Trophoblast cell (in vitro differentiated cells and primary cell): Measurements from ENCODE around the gene ADRM1.

ENCODE experiments used
- DNase-seq, 2 donors: peaks; one replicate each; pipeline ENCODE4 v3.0.0-alpha.2; 2016
- H2AFZ ChIP-seq: 2 replicates; pipeline ENCODE4 v1.6.1; 2013; ENCODE audit warnings: low read length, moderate library complexity, mild to moderate bottlenecking; ENCODE audit not compliant: insufficient read depth, poor library complexity
- H2AK5ac ChIP-seq: 2 replicates; pipeline ENCODE4 v1.6.1; 2013; ENCODE audit warnings: mild to moderate bottlenecking, low read length
- H2BK120ac ChIP-seq: 2 replicates; pipeline ENCODE4 v1.6.1; 2013; ENCODE audit warnings: low read length, mild to moderate bottlenecking, moderate library complexity; ENCODE audit not compliant: insufficient read depth, poor library complexity
- H2BK12ac ChIP-seq: 2 replicates; pipeline ENCODE4 v1.6.1; 2013; ENCODE audit warnings: mild to moderate bottlenecking, low read length, moderate library complexity
- H2BK5ac ChIP-seq: 2 replicates; pipeline ENCODE4 v1.6.1; 2013; ENCODE audit warnings: low read length, low read depth, moderate library complexity, mild to moderate bottlenecking; ENCODE audit not compliant: poor library complexity
- H3K14ac ChIP-seq: 2 replicates; pipeline ENCODE4 v1.6.1; 2013; ENCODE audit warnings: mild to moderate bottlenecking, low read length
- H3K18ac ChIP-seq: 2 replicates; pipeline ENCODE4 v1.6.1; 2013; ENCODE audit warnings: mild to moderate bottlenecking, low read length
- H3K23ac ChIP-seq: 2 replicates; pipeline ENCODE4 v1.6.1; 2013; ENCODE audit warnings: low read length
- H3K27ac ChIP-seq: 2 replicates; pipeline ENCODE4 v1.5.1; 2013; ENCODE audit warnings: low read depth, mild to moderate bottlenecking, inconsistent platforms, low read length, moderate library complexity
- H3K27me3 ChIP-seq: 2 replicates; pipeline ENCODE4 v1.6.1; 2013; ENCODE audit warnings: inconsistent platforms, mild to moderate bottlenecking, low read length, moderate library complexity; ENCODE audit not compliant: insufficient read depth
- H3K36me3 ChIP-seq, 2 experiments: 1 replicate in 1 of 2; 2 replicates in 1 of 2; pipeline ENCODE4 v1.6.1; 2013; ENCODE audit warnings: low read length in 2 of 2, mild to moderate bottlenecking in 2 of 2, moderate library complexity in 1 of 2; ENCODE audit not compliant: insufficient read depth in 2 of 2, control insufficient read depth in 1 of 2
- H3K4ac ChIP-seq: 2 replicates; pipeline ENCODE4 v1.6.1; 2013; ENCODE audit warnings: low read depth, mild to moderate bottlenecking, low read length, moderate library complexity
- H3K4me1 ChIP-seq, 2 experiments: 1 replicate in 1 of 2; 2 replicates in 1 of 2; pipeline ENCODE4 v1.6.1; 2013; ENCODE audit warnings: low read length in 2 of 2, mild to moderate bottlenecking in 2 of 2, moderate library complexity in 1 of 2; ENCODE audit not compliant: insufficient read depth in 2 of 2, control insufficient read depth in 1 of 2
- H3K4me2 ChIP-seq: 2 replicates; pipeline ENCODE4 v1.6.1; 2013; ENCODE audit warnings: inconsistent platforms, mild to moderate bottlenecking, low read length, moderate library complexity
- H3K4me3 ChIP-seq: 2 replicates; pipeline ENCODE4 v1.5.1; 2013; ENCODE audit warnings: mild to moderate bottlenecking, low read depth, low read length, inconsistent platforms
- H3K79me1 ChIP-seq: one replicate; pipeline ENCODE4 v1.6.1; 2013; ENCODE audit warnings: low read length
- H3K79me2 ChIP-seq: 2 replicates; pipeline ENCODE4 v1.6.1; 2013; ENCODE audit warnings: low read length, mild to moderate bottlenecking; ENCODE audit not compliant: control insufficient read depth, insufficient read depth, poor library complexity
- H3K9ac ChIP-seq: 2 replicates; pipeline ENCODE4 v1.6.1; 2013; ENCODE audit warnings: mild to moderate bottlenecking, low read length
- H3K9me3 ChIP-seq: 2 replicates; pipeline ENCODE4 v1.6.1; 2013; ENCODE audit warnings: low read depth, mild to moderate bottlenecking, control low read depth, inconsistent platforms, low read length; ENCODE audit not compliant: insufficient read depth
- H4K12ac ChIP-seq: 2 replicates; pipeline ENCODE4 v1.6.1; 2013; ENCODE audit warnings: low read depth, mild to moderate bottlenecking, low read length, moderate library complexity
- H4K8ac ChIP-seq: 2 replicates; pipeline ENCODE4 v1.6.1; 2013; ENCODE audit warnings: low read depth, mild to moderate bottlenecking, low read length, moderate library complexity
- H4K91ac ChIP-seq: one replicate; pipeline ENCODE4 v1.6.1; 2013; ENCODE audit warnings: low read depth, mild to moderate bottlenecking, low read length, moderate library complexity
- WGBS: extraction: QIAGEN DNeasy Blood & Tissue Kit; methylation state at CpG from one replicate; pipeline ENCODE4 v1.1.7; 2013; ENCODE audit warnings: missing lambda C conversion rate; ENCODE audit not compliant: insufficient read length, insufficient coverage; ENCODE audit errors: extremely low coverage; 5-methylcytosine and 5-hydroxymethylcytosine counted together

ADRM1 gene

DNA sequence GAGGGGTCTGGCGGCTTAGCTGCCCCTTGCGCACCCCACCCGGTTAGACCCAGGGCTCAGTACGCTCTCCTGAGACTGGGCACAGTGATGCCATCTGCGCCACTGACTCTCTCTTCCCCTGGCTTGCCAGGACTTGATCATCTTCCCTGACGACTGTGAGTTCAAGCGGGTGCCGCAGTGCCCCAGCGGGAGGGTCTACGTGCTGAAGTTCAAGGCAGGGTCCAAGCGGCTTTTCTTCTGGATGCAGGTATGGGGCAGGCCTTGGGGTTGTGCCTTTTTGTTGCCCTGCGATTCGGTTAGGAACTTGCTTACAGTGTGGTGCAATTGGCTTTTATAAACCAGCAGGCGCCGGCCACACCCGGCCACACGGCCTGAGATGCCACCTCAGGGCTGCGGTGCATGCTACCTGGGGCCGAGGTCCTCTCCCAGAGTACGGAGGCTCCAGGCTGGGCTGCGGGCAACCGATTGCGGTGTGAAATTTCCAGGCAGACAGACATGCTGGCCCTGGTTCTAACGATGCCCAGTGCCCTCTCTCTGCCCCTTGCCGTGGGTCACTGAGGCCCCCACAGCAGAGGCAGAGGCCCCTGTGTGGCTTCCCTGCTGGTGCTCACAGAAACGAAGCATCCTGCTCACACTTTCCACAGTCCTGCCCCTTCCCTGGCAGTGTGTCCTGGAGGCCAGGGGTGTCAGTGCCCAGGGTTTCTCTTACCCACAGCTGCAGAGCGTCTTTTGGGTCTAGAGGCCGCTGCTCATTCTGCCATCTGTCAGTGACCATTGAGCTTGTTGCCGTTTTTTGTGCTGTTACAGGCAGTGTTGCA, 1.7 kb downstream of the ADRM1 start:
- H4K91ac ChIP-seq, result no peak overlapping the region
- no peak overlapping the region for H2BK120ac ChIP-seq
- no peak overlapping the region for H2BK12ac ChIP-seq
- peaks cover 6 to 9% of the 10 kb centered on the region in 2 experiments for H3K4me1 ChIP-seq
- H3K18ac ChIP-seq, result no peak overlapping the region
- peak overlapping the region; percentile 93 for H3K4ac ChIP-seq
- peak overlapping the region; percentile 63 for H3K4me3 ChIP-seq
- no peak overlapping the region for H3K14ac ChIP-seq
- no peak overlapping the region for H2BK5ac ChIP-seq
- no peak overlapping the region for H3K27ac ChIP-seq
- peak overlapping the region; percentile 8 for H4K12ac ChIP-seq
- peaks cover 27% of the 10 kb centered on the region for H3K79me2 ChIP-seq
- H3K9ac ChIP-seq, result peak overlapping the region; percentile 64
- no peaks in the 10 kb centered on the region for H3K27me3 ChIP-seq
- no CpG with 5 or more reads among the region's 29 CpGs for WGBS
- peak overlapping the region; percentile 19 for H2AFZ ChIP-seq
- H3K36me3 ChIP-seq, result peaks cover 53 to 56% of the 10 kb centered on the region in 2 experiments
- peak overlapping the region; percentile 68 for H3K4me2 ChIP-seq
- H3K23ac ChIP-seq, result no peak overlapping the region
- DNase-seq, result peak in 1 of 2 donors; percentile 26
- no peak overlapping the region for H4K8ac ChIP-seq
- H3K79me1 ChIP-seq, result peaks cover 11% of the 10 kb centered on the region
- H3K9me3 ChIP-seq, result peaks cover 5% of the 10 kb centered on the region
- H2AK5ac ChIP-seq, result no peak overlapping the region

DNA sequence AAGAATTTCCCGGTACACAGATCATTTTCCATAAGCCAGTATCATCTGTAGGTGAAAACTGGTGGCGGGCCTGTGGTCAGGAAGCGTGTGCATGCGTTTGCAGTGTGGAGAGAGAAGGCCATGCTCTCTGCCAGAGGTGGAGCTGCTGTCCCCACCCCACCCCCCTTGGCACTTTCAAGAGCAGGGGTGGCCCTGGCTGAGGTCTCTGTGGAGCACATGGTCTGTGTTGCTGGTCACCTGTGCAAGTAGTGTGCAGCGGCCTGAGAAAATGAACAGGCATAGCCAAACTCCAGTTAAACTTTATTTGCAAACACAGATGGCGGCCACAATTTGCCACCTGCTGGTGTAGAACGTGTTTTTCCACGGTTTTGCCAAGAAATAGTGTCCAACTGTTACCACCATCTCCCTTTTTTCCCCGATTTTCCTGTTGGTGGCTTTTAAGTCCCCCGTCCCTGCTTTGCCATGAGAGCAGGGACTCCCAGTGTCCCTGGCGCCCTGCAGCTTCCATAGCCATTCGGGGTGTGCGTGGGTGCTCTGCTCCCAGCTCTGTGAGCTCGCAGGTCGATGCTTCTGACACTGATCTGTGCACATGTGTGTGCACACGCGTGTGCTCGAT, 2.5 kb downstream of the ADRM1 start:
- H4K8ac ChIP-seq, result no peak overlapping the region

DNA sequence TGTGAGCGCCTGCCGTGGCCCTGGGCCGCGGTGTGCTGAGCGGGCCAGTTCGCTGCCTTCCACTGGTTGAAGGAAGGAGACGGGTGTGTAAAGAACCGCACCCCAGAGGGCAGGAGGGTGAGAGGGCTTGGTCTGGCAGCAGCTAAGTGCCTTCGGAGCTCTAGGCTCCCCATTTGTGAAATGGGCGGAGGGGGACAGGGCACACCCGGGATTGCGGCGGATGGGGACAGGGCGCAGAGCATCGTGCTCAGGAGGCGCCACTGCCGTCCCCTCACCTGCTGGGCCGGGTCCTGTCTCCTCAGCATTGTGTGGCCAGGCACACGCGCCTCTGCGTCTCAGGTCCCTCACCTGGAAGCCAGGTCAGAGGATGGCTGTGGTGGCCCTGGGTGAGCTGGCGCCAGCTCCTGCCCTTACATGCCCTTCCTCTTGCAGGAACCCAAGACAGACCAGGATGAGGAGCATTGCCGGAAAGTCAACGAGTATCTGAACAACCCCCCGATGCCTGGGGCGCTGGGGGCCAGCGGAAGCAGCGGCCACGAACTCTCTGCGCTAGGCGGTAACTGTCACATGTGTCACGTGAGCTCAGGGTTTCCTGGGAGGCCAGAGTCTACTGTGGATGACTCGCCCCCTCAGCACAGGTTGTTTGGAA, 3.1 kb downstream of the ADRM1 start:
- Histone ChIP-seq H4K8ac (no peak overlapping the region), H3K27me3 (no peaks in the 10 kb centered on the region), H3K23ac (no peak overlapping the region), H2BK5ac (no peak overlapping the region), H3K4me2 (no peak overlapping the region), H4K12ac (no peak overlapping the region), H3K9ac (no peak overlapping the region), H2AK5ac (no peak overlapping the region), H3K79me2 (peaks cover 27% of the 10 kb centered on the region), H3K4me1 (peaks cover 6 to 9% of the 10 kb centered on the region in 2 experiments), H3K79me1 (peaks cover 11% of the 10 kb centered on the region), H3K14ac (no peak overlapping the region), H3K36me3 (peaks cover 66 to 70% of the 10 kb centered on the region in 2 experiments), H3K4ac (peak overlapping the region; percentile 93), H3K9me3 (peaks cover 5% of the 10 kb centered on the region), H2BK12ac (no peak overlapping the region), H4K91ac (no peak overlapping the region), H3K18ac (peak overlapping the region; percentile 21), H3K27ac (no peak overlapping the region), H3K4me3 (no peak overlapping the region), H2AFZ (no peak overlapping the region), H2BK120ac (no peak overlapping the region)
- DNase-seq, result no peak
- WGBS, result no CpG with 5 or more reads among the region's 33 CpGs

More for the DNA sequence above, 2.5 kb downstream of the ADRM1 start:
- Histone ChIP-seq H3K79me2 (peaks cover 27% of the 10 kb centered on the region), H3K4me3 (no peak overlapping the region), H3K18ac (no peak overlapping the region), H2AK5ac (no peak overlapping the region), H3K36me3 (peaks cover 60 to 63% of the 10 kb centered on the region in 2 experiments), H3K4ac (peak overlapping the region; percentile 93), H3K79me1 (peaks cover 11% of the 10 kb centered on the region), H3K4me1 (peaks cover 6 to 9% of the 10 kb centered on the region in 2 experiments), H3K14ac (no peak overlapping the region), H2BK120ac (no peak overlapping the region), H4K91ac (no peak overlapping the region), H3K9me3 (peaks cover 5% of the 10 kb centered on the region), H3K27me3 (no peaks in the 10 kb centered on the region), H4K12ac (no peak overlapping the region), H2BK5ac (no peak overlapping the region), H3K4me2 (no peak overlapping the region), H2BK12ac (no peak overlapping the region), H2AFZ (no peak overlapping the region), H3K9ac (no peak overlapping the region), H3K23ac (no peak overlapping the region), H3K27ac (no peak overlapping the region)
- no CpG with 5 or more reads among the region's 18 CpGs for WGBS
- DNase-seq, result no peak

DNA sequence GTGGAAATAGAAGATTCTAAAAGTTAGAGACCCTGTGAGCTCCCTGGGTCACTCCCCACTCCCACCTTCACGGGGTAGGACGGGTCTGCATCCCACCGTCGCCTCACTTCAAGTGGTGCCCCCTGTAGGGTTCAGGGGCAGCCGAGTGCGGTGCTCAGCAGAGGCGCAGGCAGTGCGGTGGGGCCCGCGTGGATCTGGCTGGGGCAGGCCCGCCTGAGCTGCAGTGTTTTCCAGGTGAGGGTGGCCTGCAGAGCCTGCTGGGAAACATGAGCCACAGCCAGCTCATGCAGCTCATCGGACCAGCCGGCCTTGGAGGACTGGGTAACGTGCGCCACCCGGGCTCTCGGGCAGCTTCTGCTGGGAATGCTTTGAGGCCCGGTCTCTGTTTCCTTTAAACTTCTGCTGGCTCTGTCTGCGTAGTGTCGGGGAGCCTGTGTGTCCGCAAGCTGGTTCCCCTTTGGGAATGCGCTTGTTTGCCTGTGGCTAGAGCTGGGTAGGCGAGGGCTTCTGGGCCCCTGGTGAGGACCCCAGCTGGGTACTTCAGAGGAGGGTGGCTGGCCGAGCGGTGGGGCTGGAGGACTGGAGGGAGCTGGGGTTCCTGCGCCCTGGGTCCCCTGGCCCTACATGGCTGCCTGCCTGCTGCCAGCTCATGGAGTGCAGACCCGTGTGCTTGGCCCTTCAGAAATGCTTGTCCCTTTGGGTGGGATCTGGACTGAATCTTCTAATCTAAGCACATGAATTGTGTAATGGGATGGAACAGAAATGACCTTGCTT, 3.8 kb downstream of the ADRM1 start:
- no peak overlapping the region for H4K91ac ChIP-seq
- peak overlapping the region; percentile 38 for H4K12ac ChIP-seq
- H3K9ac ChIP-seq, result no peak overlapping the region
- H3K79me1 ChIP-seq, result peaks cover 11% of the 10 kb centered on the region
- H2BK12ac ChIP-seq, result no peak overlapping the region
- H3K79me2 ChIP-seq, result peaks cover 27% of the 10 kb centered on the region
- H2BK5ac ChIP-seq, result no peak overlapping the region
- no peak overlapping the region for H3K23ac ChIP-seq
- no peak overlapping the region for H2AK5ac ChIP-seq
- no peak overlapping the region for H3K4me2 ChIP-seq
- no peak overlapping the region for H3K4me3 ChIP-seq
- peaks cover 5% of the 10 kb centered on the region for H3K9me3 ChIP-seq
- no CpG with 5 or more reads among the region's 27 CpGs for WGBS
- H3K36me3 ChIP-seq, result peaks cover 74 to 76% of the 10 kb centered on the region in 2 experiments
- peaks cover 4 to 9% of the 10 kb centered on the region in 2 experiments for H3K4me1 ChIP-seq
- H3K18ac ChIP-seq, result no peak overlapping the region
- peak overlapping the region; percentile 8 for H3K4ac ChIP-seq
- no peak for DNase-seq
- no peak overlapping the region for H2AFZ ChIP-seq
- H2BK120ac ChIP-seq, result no peak overlapping the region
- H3K14ac ChIP-seq, result no peak overlapping the region
- no peaks in the 10 kb centered on the region for H3K27me3 ChIP-seq
- no peak overlapping the region for H4K8ac ChIP-seq
- H3K27ac ChIP-seq, result no peak overlapping the region
